Activated T-cell treated with anti-CD3 and anti-CD28 coated beads for 24 hours (primary cell): ENCODE data around the gene PKLR.
A peak's percentile ranks its signal among the peaks of the same experiment; 100 is the strongest.

Experiments used
- DNase-seq: peaks from one replicate; pipeline ENCODE4 v3.0.0-alpha.2; 2020; ENCODE audit warnings: low read depth

Gene PKLR

DNA sequence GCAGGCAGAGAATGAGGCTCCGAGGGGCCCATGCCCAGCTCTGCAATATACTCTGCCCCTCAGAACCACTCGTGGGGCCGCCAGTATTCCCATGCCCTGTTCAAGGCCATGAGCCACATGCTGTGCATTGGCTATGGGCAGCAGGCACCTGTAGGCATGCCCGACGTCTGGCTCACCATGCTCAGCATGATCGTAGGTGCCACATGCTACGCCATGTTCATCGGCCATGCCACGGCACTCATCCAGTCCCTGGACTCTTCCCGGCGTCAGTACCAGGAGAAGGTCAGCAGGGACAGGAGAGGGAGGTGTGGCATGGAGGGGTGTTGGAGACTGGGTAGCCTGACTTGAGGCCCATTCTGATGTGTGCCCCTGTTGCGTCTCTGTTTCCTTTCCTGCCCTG, 16.8 kb downstream of the PKLR start:
- DNase-seq, result no peak

DNA sequence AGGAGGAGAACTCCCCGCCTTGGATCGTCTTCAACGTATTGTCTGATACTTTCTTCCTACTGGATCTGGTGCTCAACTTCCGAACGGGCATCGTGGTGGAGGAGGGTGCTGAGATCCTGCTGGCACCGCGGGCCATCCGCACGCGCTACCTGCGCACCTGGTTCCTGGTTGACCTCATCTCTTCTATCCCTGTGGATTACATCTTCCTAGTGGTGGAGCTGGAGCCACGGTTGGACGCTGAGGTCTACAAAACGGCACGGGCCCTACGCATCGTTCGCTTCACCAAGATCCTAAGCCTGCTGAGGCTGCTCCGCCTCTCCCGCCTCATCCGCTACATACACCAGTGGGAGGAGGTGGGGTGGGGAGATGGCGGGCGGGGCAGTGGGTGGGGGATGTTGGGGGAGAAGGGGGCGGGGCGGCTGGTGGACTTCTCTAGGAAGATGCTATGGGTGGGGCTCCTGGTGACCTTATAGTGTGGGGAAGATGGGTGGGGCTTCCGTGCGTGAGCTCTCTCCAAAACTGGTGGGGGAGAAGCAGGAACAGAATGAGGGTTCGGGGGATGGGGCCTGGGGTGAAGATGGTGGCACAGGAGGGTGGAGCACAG, 18.6 kb downstream of the PKLR start:
- no peak for DNase-seq

DNA sequence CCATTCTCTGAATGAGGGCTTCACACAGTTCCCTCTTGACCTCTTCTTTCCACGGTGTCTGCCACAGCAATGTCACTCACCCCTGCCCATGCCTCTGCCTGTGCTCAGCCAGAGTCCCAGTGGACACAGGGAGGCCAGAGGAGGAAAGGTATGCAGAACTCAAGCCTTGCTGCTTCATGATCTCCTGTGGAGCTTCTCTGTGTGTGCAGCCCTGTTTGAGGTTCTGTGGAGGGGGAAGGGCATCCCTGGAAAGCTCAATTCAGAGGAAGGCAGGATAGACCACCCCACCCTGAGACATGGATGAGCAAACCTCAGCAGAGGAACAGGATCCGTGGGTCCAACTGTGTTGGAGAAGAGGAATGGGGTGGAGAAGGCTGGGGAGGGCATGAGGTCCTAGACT, 22.0 kb downstream of the PKLR start:
- DNase-seq, result no peak

DNA sequence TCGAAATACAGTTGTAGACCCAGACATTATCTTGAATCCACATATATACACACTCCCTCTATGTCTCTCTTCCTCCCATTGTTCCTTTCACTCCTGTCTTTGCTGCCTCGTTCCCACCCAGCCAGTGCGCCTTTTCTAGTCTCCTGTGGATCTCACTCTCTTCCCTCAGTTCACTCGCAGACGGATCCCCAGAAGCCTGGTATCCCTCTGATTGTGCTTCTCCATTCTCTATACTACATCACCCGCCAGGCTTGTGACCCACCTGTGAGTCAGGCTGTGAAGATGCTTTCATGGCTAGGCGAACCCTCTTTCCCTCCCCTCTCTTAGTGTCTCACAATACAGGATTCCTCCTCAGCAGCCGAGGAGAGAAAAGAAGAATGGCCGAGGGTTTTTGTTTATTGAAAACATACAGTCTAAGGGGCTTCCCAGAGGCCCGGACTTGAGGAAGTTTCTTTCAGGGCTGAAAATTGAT, 22.5 kb downstream of the PKLR start:
- DNase-seq, result no peak

DNA sequence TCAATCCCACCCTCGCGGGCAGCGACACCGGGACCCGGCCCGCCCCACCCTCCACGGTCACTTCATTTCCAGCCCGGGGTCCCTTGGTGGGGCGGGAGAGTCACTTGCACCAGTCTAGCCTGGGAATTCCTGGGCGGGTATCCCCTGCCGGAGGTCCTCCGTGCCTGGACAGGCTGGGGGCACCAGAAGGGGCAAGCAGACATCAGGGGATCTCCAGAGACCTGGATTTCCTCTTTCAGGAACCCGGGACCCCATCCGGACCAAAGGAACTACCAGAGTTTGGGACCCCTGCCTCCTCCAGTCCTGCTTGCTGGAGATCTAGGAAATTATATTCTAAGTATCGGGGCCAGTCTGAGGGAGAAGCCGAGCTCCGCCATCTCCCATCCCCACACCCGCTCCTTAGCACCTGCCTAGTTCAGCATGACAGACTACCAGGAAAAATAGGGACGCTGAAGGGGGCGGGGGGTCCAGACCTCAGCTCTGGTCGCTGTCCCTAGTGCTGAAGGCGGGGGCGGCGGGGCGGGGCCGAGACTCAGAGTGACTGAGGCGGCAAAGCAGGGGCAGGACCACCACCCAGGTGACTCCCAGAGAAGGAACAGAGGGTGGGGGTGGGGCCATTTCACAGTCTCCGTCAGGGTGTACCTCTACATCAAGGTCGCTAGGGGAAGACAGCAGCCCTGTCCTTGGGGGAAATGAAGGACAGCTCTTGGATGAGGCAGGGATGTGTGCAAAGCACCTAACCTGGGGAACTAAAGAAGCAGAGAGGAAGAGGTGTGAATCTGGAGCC, 23.1 kb downstream of the PKLR start:
- DNase-seq, result peak; percentile 51

DNA sequence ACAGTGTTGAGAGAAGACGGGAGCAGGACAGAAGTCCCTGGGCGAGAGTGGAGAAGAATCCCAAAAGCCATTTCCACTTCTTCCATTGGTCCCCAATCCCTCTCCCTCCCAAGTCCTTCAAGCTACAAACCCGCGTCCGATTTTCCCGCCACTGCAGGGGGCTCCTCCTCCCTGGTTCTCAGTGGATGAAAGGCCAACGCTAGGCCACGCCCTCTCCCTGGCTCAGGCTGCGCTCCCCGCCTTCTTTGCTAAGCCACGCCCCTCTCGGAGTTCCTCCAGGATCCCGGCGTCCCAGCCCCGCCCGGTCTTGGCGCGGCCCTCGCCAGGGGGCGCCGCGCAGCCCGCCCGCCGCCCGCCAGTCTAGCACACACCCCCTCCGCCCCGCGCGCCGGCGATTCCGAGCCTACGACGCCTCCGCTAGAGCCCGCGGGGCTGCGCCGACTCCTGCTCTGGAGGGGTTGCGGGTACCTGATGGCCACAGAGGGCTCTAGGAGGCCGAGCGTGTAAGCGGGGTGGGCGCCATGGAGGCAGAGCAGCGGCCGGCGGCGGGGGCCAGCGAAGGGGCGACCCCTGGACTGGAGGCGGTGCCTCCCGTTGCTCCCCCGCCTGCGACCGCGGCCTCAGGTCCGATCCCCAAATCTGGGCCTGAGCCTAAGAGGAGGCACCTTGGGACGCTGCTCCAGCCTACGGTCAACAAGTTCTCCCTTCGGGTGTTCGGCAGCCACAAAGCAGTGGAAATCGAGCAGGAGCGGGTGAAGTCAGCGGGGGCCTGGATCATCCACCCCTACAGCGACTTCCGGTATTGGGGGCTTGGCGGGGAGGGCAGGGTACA, 24.0 kb downstream of the PKLR start, which contains the start of gene HCN3:
Gene HCN3 (plus strand): TSS at position 394 of the 832 bp plus-strand sequence. CDS start 128 bp downstream, at position 522.
- peak; percentile 95 for DNase-seq

DNA sequence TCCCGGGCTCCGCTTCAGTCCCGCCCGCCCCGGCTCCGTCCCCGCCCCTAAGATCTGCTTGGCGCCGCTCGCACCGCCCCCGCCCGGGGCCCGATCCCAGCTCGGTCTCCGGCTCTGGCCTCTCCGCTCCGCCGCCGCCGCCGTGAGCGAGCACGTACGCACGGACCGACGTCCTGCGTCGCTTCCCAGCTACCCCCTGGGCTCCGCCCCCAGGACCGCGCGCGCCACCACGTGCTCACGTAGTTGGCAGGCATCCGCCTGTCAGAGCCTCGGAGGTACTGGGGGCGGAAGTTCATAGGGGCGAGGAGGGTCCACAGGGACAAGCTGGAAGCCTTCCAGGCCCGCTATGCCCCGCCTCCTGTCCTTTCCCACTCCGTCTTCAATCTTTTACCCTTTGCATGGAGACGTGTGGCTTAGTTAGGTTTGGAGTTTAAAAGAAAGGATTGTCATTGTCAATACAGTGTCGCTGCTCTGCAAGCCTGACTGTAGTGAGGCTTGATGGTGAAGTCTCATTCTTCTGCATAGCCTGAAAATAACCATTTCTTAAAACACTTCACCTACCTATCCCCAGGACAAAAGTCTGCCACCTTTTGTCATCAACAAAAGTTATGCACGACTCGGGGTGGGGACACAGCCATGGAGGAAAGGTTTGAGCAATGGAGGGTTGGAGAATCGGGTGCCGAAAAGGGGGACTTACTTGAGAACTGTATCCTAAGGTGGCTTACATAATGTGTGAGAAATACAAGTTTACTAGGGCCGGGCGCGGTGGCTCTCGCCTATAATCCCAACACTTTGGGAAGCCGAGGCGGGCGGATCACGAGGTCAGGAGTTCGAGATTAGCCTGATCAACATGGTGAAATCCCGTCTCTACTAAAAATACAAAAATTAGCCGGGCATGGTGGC, 27.6 kb downstream of the PKLR start, which contains the start of gene CLK2:
Gene CLK2 (minus strand): TSS at position 162 of the 903 bp plus-strand sequence. CDS start 2,527 bp downstream, outside the sequence.
- DNase-seq, result peak; percentile 95

DNA sequence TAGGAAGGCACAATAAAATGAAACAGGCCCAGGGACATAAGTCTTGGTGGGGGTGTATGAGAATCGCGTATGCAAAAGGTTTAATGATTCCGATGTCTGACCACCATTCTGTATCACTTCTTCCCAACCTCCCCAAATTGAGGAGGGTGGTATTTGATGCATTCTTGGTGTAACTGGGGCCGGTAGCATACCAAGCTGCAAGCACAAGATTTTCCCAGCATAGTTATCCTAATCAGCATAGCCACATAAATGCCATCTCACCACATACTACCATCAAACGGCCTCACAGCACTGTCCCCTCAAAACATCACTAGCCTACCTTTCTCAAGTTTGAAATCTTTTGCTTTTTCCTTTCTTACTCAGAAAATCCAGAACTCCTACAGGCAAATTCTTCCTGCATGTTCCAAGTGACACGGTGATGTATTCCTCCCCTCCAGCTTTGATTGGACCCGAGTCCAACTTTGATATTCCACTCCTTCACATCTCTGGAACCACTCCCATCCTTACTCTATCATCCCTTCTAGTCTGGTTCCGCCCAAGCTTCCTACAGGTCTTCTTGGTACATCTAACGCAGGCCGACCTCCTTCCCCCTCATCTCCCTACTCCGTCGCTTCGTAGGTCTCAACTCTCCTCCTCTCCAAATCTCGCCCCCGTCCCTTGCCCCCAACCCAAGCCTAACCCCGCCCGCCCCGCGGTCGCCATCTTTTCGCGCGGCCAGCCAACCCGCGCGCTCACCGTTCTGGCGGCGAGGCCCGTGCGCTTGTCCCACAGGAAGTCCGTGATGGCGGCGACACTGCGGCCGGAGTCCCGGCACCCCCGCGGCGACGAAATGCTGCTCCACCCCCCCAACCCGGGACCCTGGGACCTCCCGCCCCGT, 28.5 kb downstream of the PKLR start:
- no peak for DNase-seq

DNA sequence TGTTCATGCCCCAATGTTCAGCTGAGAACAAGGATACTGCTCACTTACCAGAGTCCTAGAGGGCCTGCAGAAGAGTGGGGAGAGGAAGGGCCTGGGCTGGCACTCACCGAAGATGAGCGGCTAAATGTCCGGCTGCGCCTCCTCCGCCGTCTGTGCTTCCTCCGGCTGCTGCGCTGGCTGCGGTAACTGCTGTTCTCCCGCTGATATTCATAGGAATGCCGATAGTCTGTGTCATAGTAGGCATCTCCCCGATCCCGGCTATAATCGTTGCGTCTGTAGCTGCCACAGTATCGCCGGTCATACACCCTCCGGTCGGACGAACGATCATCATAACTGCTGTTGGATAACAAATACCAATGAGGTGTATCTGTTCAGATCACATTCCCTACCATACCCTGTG, 31.9 kb downstream of the PKLR start:
- DNase-seq, result no peak

DNA sequence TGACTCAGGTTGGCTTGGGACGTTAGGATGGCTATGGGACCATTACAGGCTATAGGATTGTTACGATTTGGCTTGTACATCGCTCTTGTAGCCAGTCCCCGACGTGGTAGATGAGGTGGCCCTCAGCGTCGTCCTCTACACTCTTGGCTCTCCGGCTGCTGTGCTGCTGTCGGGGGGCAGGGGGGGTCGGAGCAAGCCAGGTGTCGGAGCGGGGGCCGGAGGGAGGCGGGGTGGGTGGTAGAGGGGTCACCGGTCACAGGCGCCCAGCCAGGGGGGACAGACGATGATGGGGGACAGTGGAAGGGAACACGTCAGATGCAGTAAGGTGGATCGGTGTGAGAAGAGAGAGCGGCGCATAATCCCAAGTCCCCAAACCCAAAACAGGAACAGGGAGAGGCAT, 32.6 kb downstream of the PKLR start:
- no peak for DNase-seq

DNA sequence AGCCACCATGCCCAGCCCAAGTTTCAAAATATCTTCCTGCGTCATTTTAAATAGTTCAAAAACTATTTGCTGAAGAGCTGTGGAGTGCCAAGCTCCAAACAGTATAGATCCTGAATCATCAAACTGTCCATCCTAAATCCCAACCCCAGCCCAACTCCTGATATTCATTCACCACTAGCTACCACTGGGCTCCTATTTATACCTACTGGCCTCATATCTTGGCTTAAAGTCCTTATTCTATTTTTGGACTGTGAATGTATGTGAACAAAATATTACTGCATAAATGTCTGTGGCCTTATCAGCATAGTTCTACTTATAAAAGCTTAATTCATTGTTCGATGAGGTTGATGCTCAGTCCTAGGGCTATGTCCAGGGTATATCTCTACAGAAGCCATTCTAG, 33.9 kb downstream of the PKLR start:
- no peak for DNase-seq

DNA sequence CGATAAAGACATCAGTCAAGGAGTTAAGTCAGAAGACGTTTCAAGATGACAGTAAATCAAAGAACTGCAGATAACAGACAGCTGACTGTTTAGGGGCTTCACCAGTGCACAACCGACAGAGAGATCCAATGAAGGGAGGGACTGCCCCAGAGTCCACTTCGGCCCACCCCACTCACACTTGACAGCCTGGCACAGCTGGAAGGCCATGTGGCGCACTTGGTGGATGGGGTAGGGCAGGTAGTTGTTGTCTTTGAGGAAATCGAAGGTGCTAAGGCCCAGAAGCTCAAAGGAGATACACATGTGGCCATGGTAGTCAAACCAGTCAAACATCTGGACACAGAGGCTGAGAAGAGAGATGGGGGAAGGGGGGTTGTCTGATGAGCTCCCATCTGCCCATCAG, 34.7 kb downstream of the PKLR start:
- no peak for DNase-seq

DNA sequence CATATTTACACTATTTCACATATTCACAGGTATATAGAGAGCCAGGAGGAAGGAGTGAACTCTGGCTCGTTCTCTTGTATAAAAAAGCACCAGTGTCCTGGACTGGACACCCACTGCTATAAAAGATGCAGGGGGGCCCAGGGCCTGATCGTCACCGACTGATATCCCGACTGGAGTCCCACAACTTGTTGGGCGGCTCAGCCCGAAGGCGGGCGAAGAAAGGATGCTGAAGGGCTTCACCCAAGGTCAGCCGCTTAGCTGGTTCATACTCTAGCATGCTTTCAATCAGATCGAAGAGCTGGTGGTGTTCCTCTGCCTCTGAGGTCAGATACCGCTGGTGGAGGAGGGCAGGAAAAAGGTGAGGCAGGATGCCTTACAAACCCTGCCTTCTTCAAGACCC, 38.2 kb downstream of the PKLR start:
- DNase-seq, result no peak

DNA sequence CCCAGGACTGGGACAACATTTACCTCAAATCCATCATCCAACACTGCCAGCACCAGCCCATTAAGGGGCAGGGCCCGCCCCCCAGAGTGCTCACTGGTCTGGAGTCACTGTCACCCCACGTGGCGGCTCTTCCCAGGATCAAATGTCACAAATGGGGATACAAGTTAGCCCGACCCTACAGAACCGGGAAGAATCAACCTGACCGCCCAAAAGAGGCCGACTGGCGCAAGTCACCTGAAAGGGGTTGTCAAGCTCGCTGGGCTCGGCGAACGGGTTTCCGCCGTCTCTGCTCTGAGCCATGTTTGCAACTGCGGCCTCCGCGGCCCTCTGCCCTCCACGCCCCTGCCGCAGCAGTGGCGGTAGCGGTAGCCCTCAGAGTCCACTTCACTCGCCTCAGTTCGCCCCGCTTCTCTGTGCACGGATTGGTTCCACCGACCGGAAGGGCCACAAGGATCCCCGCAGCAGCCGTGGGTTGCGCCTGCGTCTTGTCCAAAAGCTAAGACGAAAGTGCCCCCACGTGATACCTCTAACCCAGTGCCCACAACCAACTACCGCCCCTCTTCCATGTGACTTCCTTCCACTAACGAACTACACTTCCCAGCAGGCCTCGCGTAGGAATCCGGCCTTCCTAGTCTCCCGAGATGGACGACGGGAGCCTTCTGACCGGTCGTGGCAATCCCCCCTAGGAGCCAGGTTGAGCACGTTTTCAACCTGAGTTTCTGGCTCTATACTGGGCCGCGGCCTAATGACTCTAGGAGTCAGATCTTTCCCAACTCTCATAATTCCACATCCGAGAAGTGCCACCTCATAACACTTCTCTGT, 39.2 kb downstream of the PKLR start, which contains the start of gene SCAMP3:
Gene SCAMP3 (minus strand): TSS at position 509 of the 822 bp plus-strand sequence. CDS start 209 bp downstream, at position 300.
- peak; percentile 88 for DNase-seq

DNA sequence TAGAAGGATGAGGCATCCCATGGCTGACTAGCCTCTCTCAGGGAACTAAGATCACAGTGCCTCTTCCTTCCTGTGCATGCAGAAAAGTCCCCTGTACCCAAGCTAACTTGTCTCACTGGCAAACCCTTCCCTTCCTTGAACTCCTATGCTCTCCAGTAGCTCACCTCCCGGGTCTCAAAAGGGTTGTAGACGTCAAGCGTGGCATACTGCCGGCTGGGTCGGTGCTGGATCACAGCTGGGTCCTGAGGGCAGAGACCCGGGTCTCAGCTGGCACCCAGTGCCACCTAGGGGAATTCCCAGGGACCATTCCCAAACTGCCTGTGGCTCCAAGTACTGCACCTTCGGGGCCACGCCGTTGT, 39.8 kb downstream of the PKLR start:
- DNase-seq, result no peak

DNA sequence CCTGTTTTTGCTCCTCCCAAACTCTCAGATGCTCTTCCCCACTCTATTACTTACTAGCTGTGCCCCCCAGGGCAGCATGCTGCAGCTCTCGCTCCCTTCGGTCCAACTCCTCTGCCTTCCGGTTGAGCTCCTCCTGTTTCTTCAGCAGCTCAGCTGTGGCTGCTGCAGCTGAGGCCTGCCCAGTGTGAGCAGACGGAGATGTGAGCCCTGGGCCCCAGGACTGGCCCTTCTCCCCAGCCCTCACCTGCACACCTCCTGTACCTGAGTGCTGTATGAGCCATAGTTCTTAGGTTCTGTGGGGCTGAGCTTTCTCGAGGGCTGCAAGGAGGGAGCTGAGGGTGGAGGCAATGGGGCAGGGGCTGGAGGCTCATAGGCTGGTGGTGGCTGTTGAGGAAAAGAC, 41.0 kb downstream of the PKLR start:
- no peak for DNase-seq

DNA sequence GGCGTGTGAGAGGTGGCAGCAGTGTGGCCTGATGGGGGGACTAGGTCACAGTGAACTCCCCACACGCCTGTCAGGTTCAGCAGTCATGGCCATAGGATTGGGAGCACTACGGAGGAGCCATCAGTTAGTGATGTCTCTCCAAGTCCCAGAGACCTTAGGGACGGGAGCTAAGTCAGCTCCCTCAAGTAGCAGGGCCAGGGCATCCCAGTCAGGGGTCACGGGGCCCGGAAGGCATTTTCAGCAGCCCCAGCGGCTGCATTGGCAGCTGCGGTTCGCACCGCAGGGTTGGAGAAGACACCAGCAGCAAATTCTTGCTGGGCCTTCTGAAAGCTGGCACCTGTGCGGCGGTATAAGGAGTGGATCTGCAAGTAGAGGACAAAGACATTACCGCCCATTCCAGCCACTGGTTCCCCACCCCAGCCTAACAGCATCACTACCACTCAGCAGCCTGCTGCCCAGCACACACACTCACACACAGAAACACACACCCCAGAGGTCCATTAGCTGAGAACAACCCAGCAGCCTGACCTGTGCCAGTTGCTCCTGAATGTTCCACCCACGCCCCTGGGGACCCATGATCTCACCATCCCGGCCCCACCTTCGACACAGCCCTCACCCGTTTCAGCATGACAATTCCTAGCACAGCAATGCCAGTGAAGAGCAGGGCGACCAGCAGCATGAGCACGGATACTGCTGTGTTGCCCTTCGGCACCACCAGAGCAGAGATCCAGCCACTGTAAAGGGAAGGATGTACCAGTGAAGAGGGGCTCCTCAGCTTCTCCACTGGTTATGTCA, 45.0 kb downstream of the PKLR start:
- no peak for DNase-seq

DNA sequence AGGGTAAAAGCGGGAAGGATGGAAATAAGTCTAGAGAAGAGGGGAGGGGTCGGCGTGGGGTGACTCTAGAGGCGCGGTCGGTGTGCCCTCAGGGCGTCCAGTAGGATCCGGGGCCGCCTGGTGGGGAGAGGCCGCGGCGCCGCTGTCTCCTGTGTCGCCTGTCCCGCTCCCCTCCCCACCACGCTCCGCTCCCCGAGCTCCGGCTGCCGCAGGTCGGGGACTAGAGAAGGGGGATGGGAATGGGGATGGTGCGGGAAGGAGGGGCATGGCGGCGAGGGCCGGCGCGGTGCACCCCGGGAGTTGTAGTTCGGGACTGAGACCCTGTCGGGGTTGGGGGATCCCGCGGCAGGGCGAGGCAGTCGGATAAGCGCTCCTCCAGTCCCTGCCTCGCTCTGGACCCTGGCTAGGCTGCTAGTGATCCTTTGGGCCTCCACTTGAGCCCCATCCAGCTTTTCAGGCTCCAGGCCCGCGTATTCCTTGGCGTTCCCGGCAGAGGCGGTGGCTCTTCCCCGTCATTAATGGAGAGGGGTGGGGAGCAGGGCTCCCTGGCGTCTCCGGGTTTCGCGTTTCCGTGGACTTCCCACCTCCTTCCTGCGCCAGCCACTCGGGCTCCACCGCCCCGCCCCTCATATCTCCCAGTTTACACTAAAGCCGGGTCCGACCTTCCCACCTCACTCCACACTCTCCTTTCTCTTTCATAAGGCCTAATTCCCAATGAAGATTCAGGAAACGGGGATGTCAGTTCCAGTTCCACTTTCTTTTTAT, 45.8 kb downstream of the PKLR start, which contains the start of gene ENTREP3:
Gene ENTREP3 (minus strand): TSS at position 241 of the 765 bp plus-strand sequence. CDS start 606 bp downstream, outside the sequence.
- DNase-seq, result peak; percentile 74
